ENCODE measurements around the gene TEN1. TPM values are rescaled to one million over a fixed set of nuclear protein-coding genes. Genes with fewer than 3 reads are reported as not detected.

The TEN1 gene
- total and polyA plus RNA-seq, 9 of the 15 experiments (the other 6 are each of a cell fraction or from before 2014, with no cell fraction given) = 1.3 to 25.7 (median 10.1) TPM

DNA sequence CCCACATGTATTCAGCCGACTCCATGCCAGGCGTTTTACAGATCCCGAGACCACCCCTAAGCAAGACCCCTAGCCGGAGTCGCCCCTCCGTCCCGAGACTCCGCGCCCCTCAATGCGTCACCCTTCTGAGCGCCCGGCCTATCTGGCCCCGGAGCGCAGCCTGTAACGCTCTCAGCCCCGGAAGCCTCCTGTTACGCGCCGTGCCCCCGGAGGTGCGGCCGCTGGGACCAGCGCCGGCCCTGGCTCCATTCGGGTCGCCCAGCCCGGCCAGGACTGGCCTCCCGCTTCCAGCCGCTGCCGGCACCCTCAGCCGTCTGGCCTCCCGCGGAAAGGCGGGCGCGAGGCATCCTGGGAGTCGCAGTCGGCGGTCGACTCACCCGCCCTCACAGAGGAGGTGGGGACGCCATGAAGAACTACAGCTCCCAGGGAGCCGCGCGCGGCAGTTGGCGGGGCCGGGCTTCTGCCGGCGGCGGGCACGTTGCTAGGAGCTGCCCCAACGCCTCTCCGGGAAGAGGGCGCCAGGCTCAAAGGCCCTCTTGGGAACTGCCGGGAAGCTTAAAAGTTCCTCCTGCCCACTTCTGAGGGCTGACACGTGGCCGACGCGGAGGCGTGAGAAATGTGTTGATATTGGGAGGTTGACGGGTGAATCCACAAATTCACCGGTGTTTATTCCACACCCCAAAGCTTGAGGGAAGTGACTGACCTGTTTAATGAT lies 38.2 kb upstream of the TEN1 start, which contains the start of gene FBF1 (continued):
- TF ChIP-seq ZFX (CRISPR knock-in tag; IDR thresholded peaks at IDR 0.05) (peak; percentile 99), NCOR1 (IDR thresholded peaks at IDR 0.05) (no peak), EP400 (IDR thresholded peaks at IDR 0.05) (peak; percentile 34; the same call in 1 of the 2 replicates), TEAD4 (IDR thresholded peaks at IDR 0.05; ENCODE audit: low read length) (no peak), TEAD4 (CRISPR knock-in tag; IDR thresholded peaks at IDR 0.05; ENCODE audit: borderline replicate concordance) (no peak), ZNF408 (CRISPR knock-in tag; IDR thresholded peaks at IDR 0.05; ENCODE audit: low read depth) (no peak), KLF10 (CRISPR knock-in tag; IDR thresholded peaks at IDR 0.05) (no peak), NCOA4 (IDR thresholded peaks at IDR 0.05; ENCODE audit: partially characterized antibody) (no peak), NCOA6 (IDR thresholded peaks at IDR 0.05) (no peak)
- TF ChIP-seq, protein P1, sequence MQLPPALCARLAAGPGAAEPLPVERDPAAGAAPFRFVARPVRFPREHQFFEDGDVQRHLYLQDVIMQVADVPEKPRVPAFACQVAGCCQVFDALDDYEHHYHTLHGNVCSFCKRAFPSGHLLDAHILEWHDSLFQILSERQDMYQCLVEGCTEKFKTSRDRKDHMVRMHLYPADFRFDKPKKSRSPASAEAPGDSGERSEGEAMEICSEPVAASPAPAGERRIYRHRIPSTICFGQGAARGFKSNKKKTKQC (CRISPR knock-in tag; IDR thresholded peaks at IDR 0.05) = peak; percentile 80; the same call in 1 of the 2 replicates
- TF ChIP-seq, protein P2, sequence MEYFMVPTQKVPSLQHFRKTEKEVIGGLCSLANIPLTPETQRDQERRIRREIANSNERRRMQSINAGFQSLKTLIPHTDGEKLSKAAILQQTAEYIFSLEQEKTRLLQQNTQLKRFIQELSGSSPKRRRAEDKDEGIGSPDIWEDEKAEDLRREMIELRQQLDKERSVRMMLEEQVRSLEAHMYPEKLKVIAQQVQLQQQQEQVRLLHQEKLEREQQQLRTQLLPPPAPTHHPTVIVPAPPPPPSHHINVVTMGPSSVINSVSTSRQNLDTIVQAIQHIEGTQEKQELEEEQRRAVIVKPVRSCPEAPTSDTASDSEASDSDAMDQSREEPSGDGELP (CRISPR knock-in tag; IDR thresholded peaks at IDR 0.05; ENCODE audit: borderline replicate concordance) = peak; percentile 91; the same call in 1 of the 2 replicates
- TF ChIP-seq, protein P3, sequence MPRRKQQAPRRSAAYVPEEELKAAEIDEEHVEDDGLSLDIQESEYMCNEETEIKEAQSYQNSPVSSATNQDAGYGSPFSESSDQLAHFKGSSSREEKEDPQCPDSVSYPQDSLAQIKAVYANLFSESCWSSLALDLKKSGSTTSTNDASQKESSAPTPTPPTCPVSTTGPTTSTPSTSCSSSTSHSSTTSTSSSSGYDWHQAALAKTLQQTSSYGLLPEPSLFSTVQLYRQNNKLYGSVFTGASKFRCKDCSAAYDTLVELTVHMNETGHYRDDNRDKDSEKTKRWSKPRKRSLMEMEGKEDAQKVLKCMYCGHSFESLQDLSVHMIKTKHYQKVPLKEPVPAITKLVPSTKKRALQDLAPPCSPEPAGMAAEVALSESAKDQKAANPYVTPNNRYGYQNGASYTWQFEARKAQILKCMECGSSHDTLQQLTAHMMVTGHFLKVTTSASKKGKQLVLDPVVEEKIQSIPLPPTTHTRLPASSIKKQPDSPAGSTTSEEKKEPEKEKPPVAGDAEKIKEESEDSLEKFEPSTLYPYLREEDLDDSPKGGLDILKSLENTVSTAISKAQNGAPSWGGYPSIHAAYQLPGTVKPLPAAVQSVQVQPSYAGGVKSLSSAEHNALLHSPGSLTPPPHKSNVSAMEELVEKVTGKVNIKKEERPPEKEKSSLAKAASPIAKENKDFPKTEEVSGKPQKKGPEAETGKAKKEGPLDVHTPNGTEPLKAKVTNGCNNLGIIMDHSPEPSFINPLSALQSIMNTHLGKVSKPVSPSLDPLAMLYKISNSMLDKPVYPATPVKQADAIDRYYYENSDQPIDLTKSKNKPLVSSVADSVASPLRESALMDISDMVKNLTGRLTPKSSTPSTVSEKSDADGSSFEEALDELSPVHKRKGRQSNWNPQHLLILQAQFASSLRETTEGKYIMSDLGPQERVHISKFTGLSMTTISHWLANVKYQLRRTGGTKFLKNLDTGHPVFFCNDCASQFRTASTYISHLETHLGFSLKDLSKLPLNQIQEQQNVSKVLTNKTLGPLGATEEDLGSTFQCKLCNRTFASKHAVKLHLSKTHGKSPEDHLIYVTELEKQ (CRISPR knock-in tag; IDR thresholded peaks at IDR 0.05) = no peak
- TF ChIP-seq, protein P4, sequence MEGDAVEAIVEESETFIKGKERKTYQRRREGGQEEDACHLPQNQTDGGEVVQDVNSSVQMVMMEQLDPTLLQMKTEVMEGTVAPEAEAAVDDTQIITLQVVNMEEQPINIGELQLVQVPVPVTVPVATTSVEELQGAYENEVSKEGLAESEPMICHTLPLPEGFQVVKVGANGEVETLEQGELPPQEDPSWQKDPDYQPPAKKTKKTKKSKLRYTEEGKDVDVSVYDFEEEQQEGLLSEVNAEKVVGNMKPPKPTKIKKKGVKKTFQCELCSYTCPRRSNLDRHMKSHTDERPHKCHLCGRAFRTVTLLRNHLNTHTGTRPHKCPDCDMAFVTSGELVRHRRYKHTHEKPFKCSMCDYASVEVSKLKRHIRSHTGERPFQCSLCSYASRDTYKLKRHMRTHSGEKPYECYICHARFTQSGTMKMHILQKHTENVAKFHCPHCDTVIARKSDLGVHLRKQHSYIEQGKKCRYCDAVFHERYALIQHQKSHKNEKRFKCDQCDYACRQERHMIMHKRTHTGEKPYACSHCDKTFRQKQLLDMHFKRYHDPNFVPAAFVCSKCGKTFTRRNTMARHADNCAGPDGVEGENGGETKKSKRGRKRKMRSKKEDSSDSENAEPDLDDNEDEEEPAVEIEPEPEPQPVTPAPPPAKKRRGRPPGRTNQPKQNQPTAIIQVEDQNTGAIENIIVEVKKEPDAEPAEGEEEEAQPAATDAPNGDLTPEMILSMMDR (IDR thresholded peaks at IDR 0.05 in 2 of 3, conservative IDR thresholded peaks at IDR 0.05 in 1 of 3; ENCODE audit: insufficient read depth in 2 of 3, low read depth in 1 of 3, low read length in 3 of 3) = no peak; a peak in 1 of 6 replicates
- TF ChIP-seq, protein P5, sequence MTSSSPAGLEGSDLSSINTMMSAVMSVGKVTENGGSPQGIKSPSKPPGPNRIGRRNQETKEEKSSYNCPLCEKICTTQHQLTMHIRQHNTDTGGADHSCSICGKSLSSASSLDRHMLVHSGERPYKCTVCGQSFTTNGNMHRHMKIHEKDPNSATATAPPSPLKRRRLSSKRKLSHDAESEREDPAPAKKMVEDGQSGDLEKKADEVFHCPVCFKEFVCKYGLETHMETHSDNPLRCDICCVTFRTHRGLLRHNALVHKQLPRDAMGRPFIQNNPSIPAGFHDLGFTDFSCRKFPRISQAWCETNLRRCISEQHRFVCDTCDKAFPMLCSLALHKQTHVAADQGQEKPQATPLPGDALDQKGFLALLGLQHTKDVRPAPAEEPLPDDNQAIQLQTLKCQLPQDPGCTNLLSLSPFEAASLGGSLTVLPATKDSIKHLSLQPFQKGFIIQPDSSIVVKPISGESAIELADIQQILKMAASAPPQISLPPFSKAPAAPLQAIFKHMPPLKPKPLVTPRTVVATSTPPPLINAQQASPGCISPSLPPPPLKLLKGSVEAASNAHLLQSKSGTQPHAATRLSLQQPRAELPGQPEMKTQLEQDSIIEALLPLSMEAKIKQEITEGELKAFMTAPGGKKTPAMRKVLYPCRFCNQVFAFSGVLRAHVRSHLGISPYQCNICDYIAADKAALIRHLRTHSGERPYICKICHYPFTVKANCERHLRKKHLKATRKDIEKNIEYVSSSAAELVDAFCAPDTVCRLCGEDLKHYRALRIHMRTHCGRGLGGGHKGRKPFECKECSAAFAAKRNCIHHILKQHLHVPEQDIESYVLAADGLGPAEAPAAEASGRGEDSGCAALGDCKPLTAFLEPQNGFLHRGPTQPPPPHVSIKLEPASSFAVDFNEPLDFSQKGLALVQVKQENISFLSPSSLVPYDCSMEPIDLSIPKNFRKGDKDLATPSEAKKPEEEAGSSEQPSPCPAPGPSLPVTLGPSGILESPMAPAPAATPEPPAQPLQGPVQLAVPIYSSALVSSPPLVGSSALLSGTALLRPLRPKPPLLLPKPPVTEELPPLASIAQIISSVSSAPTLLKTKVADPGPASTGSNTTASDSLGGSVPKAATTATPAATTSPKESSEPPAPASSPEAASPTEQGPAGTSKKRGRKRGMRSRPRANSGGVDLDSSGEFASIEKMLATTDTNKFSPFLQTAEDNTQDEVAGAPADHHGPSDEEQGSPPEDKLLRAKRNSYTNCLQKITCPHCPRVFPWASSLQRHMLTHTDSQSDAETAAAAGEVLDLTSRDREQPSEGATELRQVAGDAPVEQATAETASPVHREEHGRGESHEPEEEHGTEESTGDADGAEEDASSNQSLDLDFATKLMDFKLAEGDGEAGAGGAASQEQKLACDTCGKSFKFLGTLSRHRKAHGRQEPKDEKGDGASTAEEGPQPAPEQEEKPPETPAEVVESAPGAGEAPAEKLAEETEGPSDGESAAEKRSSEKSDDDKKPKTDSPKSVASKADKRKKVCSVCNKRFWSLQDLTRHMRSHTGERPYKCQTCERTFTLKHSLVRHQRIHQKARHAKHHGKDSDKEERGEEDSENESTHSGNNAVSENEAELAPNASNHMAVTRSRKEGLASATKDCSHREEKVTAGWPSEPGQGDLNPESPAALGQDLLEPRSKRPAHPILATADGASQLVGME (CRISPR knock-in tag; IDR thresholded peaks at IDR 0.05) = no peak
